SIG-M5 treated with dmso at 0.1 percent for 504 hours (cell line): Measurements from ENCODE around the gene NRXN3.

Source experiments
- DNase-seq: peaks from one replicate; lab custom pipeline; 2025; ENCODE audit not compliant: unreplicated experiment; lab: John Stamatoyannopoulos, UW

Gene NRXN3

GRCh38 chr14:78618368-78618767 lies 448.2 kb downstream of the NRXN3 start:
- no peak for DNase-seq

GRCh38 chr14:78627114-78627513 lies 456.9 kb downstream of the NRXN3 start:
- no peak for DNase-seq

- DNase-seq: no peak
These were observed 461.4 kb downstream of the NRXN3 start for GRCh38 chr14:78631551-78631950.

- no peak for DNase-seq
These were observed 463.6 kb downstream of the NRXN3 start for GRCh38 chr14:78633752-78634151.

GRCh38 chr14:78637489-78637888 lies 467.3 kb downstream of the NRXN3 start:
- no peak for DNase-seq

GRCh38 chr14:78637908-78638475 lies 467.8 kb downstream of the NRXN3 start:
- DNase-seq: no peak

GRCh38 chr14:78638926-78639325 lies 468.8 kb downstream of the NRXN3 start:
- DNase-seq: no peak

- no peak for DNase-seq
These were observed 474.8 kb downstream of the NRXN3 start for GRCh38 chr14:78644824-78645559.

- no peak for DNase-seq
These were observed 482.6 kb downstream of the NRXN3 start for GRCh38 chr14:78652727-78653126.

GRCh38 chr14:78653173-78653572 lies 483.0 kb downstream of the NRXN3 start:
- DNase-seq: no peak

- DNase-seq: no peak
These were observed 487.3 kb downstream of the NRXN3 start for GRCh38 chr14:78657451-78657850.

- no peak for DNase-seq
These were observed 494.7 kb downstream of the NRXN3 start for GRCh38 chr14:78664841-78665240.

GRCh38 chr14:78666336-78667056 lies 496.3 kb downstream of the NRXN3 start:
- no peak for DNase-seq

- no peak for DNase-seq
These were observed 497.0 kb downstream of the NRXN3 start for GRCh38 chr14:78667141-78667540.

GRCh38 chr14:78673845-78674244 lies 503.7 kb downstream of the NRXN3 start:
- DNase-seq: no peak

- no peak for DNase-seq
These were observed 504.6 kb downstream of the NRXN3 start for GRCh38 chr14:78674820-78675219.

GRCh38 chr14:78683206-78683605 lies 513.0 kb downstream of the NRXN3 start:
- no peak for DNase-seq

GRCh38 chr14:78683981-78684380 lies 513.8 kb downstream of the NRXN3 start:
- DNase-seq: no peak

- DNase-seq: no peak
These were observed 518.3 kb downstream of the NRXN3 start for GRCh38 chr14:78688503-78688902.

GRCh38 chr14:78690836-78691235 lies 520.7 kb downstream of the NRXN3 start:
- DNase-seq: no peak

- DNase-seq: peak; percentile 19
These were observed 527.2 kb downstream of the NRXN3 start for GRCh38 chr14:78697341-78697740.

- DNase-seq: no peak
These were observed 528.8 kb downstream of the NRXN3 start for GRCh38 chr14:78698991-78699390.
